Mucosa of stomach (tissue), 1 donor: ENCODE data around the gene CCDC124.
A peak's percentile ranks its signal among the peaks of the same experiment; 100 is the strongest.
"Not testable (repeated sequence)": the region's sequence is repeated elsewhere in the genome, so short reads cannot be mapped to it uniquely, and the experiment has no call there.

Source experiments
- H3K27me3 ChIP-seq: one replicate; pipeline ENCODE4 v1.7.0; 2013; ENCODE audit warnings: mild to moderate bottlenecking, low read length; ENCODE audit not compliant: control insufficient read depth, insufficient read depth
- H3K36me3 ChIP-seq: one replicate; pipeline ENCODE4 v1.7.0; 2013; ENCODE audit warnings: low read length; ENCODE audit not compliant: control insufficient read depth, insufficient read depth
- H3K4me1 ChIP-seq: one replicate; pipeline ENCODE4 v1.7.0; 2013; ENCODE audit warnings: mild to moderate bottlenecking, low read length; ENCODE audit not compliant: control insufficient read depth, insufficient read depth
- H3K4me3 ChIP-seq: one replicate; pipeline ENCODE4 v1.7.0; 2013; ENCODE audit warnings: low read length
- H3K9ac ChIP-seq: one replicate; pipeline ENCODE4 v1.7.0; 2013; ENCODE audit warnings: mild to moderate bottlenecking, low read length, moderate library complexity
- H3K9me3 ChIP-seq: one replicate; pipeline ENCODE4 v1.7.0; 2013; ENCODE audit warnings: mild to moderate bottlenecking, low read length, moderate library complexity; ENCODE audit not compliant: control insufficient read depth
- donor health status: Pancreatic carcinoma.

Gene CCDC124

GRCh38 chr19:17932485-17933338 lies at the start of gene CCDC124:
Gene CCDC124 (plus strand): TSS chr19:17933015. CDS start chr19:17936421, 3,406 bp downstream.
- Histone ChIP-seq H3K9me3 (no peaks in the 10 kb centered on the region), H3K4me3 (peak within 1 kb of the TSS; percentile 85), H3K36me3 (no peaks in the 10 kb centered on the region), H3K9ac (peak within 1 kb of the TSS; percentile 98), H3K4me1 (peaks cover 14% of the 10 kb centered on the region), H3K27me3 (no peaks in the 10 kb centered on the region)

GRCh38 chr19:17883627-17884410 lies 49.0 kb upstream of the CCDC124 start:
- no peaks in the 10 kb centered on the region for H3K9me3 ChIP-seq
- no peak overlapping the region for H3K9ac ChIP-seq
- no peaks in the 10 kb centered on the region for H3K27me3 ChIP-seq
- H3K4me1 ChIP-seq: no peaks in the 10 kb centered on the region
- H3K4me3 ChIP-seq: no peak overlapping the region
- H3K36me3 ChIP-seq: no peaks in the 10 kb centered on the region

GRCh38 chr19:17886515-17886914 lies 46.3 kb upstream of the CCDC124 start:
- Histone ChIP-seq H3K36me3 (no peaks in the 10 kb centered on the region), H3K27me3 (no peaks in the 10 kb centered on the region), H3K9me3 (no peaks in the 10 kb centered on the region), H3K4me3 (no peak overlapping the region), H3K4me1 (no peaks in the 10 kb centered on the region), H3K9ac (no peak overlapping the region)

- H3K36me3 ChIP-seq, H3K4me3 ChIP-seq, H3K9me3 ChIP-seq, H3K4me1 ChIP-seq, H3K9ac ChIP-seq, H3K27me3 ChIP-seq: not testable (repeated sequence)
These were observed 45.6 kb upstream of the CCDC124 start for GRCh38 chr19:17887221-17887620.

- H3K9ac ChIP-seq: no peak overlapping the region
- H3K9me3 ChIP-seq: no peaks in the 10 kb centered on the region
- H3K4me1 ChIP-seq: no peaks in the 10 kb centered on the region
- no peaks in the 10 kb centered on the region for H3K27me3 ChIP-seq
- H3K4me3 ChIP-seq: no peak overlapping the region
- H3K36me3 ChIP-seq: no peaks in the 10 kb centered on the region
These were observed 44.6 kb upstream of the CCDC124 start for GRCh38 chr19:17888260-17888659.

GRCh38 chr19:17889609-17890214 lies 43.1 kb upstream of the CCDC124 start:
- Histone ChIP-seq H3K9ac (no peak overlapping the region), H3K4me3 (no peak overlapping the region), H3K4me1 (no peaks in the 10 kb centered on the region), H3K36me3 (no peaks in the 10 kb centered on the region), H3K9me3 (no peaks in the 10 kb centered on the region), H3K27me3 (no peaks in the 10 kb centered on the region)

- H3K4me1 ChIP-seq: no peaks in the 10 kb centered on the region
- H3K9me3 ChIP-seq: no peaks in the 10 kb centered on the region
- H3K36me3 ChIP-seq: no peaks in the 10 kb centered on the region
- H3K4me3 ChIP-seq: no peak overlapping the region
- H3K9ac ChIP-seq: no peak overlapping the region
- H3K27me3 ChIP-seq: no peaks in the 10 kb centered on the region
These were observed 39.0 kb upstream of the CCDC124 start for GRCh38 chr19:17893766-17894165.

- H3K4me1 ChIP-seq: no peaks in the 10 kb centered on the region
- H3K9ac ChIP-seq: no peak overlapping the region
- H3K27me3 ChIP-seq: no peaks in the 10 kb centered on the region
- H3K36me3 ChIP-seq: no peaks in the 10 kb centered on the region
- no peak overlapping the region for H3K4me3 ChIP-seq
- no peaks in the 10 kb centered on the region for H3K9me3 ChIP-seq
These were observed 30.1 kb upstream of the CCDC124 start for GRCh38 chr19:17902701-17903100.

- H3K9ac ChIP-seq: no peak overlapping the region
- no peaks in the 10 kb centered on the region for H3K36me3 ChIP-seq
- H3K4me3 ChIP-seq: no peak overlapping the region
- H3K4me1 ChIP-seq: no peaks in the 10 kb centered on the region
- no peaks in the 10 kb centered on the region for H3K9me3 ChIP-seq
- no peaks in the 10 kb centered on the region for H3K27me3 ChIP-seq
These were observed 24.6 kb upstream of the CCDC124 start for GRCh38 chr19:17908244-17908643.

- Histone ChIP-seq H3K27me3 (no peaks in the 10 kb centered on the region), H3K9me3 (no peaks in the 10 kb centered on the region), H3K9ac (no peak overlapping the region), H3K4me3 (no peak overlapping the region), H3K4me1 (no peaks in the 10 kb centered on the region), H3K36me3 (no peaks in the 10 kb centered on the region)
These were observed 23.6 kb upstream of the CCDC124 start for GRCh38 chr19:17909003-17909732.

- Histone ChIP-seq H3K9me3 (no peaks in the 10 kb centered on the region), H3K27me3 (no peaks in the 10 kb centered on the region), H3K4me3 (no peak overlapping the region)
These were observed 21.9 kb upstream of the CCDC124 start for GRCh38 chr19:17910791-17911360.

More at GRCh38 chr19:17910791-17911360, 21.9 kb upstream of the CCDC124 start:
- no peaks in the 10 kb centered on the region for H3K36me3 ChIP-seq
- H3K9ac ChIP-seq: no peak overlapping the region
- peaks cover 6% of the 10 kb centered on the region for H3K4me1 ChIP-seq
